Uterus (tissue), 4 donors: ENCODE measurements around the gene SHKBP1. TPM values are rescaled to one million over a fixed set of nuclear protein-coding genes. Genes with fewer than 3 reads are reported as not detected.
"Not testable (repeated sequence)": the region's sequence is repeated elsewhere in the genome, so short reads cannot be mapped to it uniquely, and the experiment has no call there.

ENCODE experiments used
- DNase-seq, 2 donors: peaks; one replicate each; pipeline ENCODE4 v3.0.0-alpha.2; 2019 to 2020
- H3K27ac ChIP-seq, 2 donors: fragments of 200-600 bp; sonication (generic); 1 replicate in 1 of 2; 2 replicates in 1 of 2; pipeline ENCODE4 v1.5.1; 2016 to 2018
- H3K27me3 ChIP-seq, 2 donors: fragments of 200-600 bp; sonication (generic); one replicate each; pipeline ENCODE4 v1.5.1; 2018 to 2019; ENCODE audit warnings: control low read depth in 1 of 2
- H3K36me3 ChIP-seq, 2 donors: fragments of 200-600 bp; sonication (generic); one replicate each; pipeline ENCODE4 v1.5.1; 2019; ENCODE audit warnings: control low read depth in 1 of 2
- H3K4me1 ChIP-seq, 2 donors: fragments of 200-600 bp; sonication (generic); one replicate each; pipeline ENCODE4 v1.5.1; 2018 to 2019; ENCODE audit warnings: control low read depth in 1 of 2
- H3K4me3 ChIP-seq, 2 donors: fragments of 200-600 bp; sonication (generic); 1 replicate in 1 of 2; 2 replicates in 1 of 2; pipeline ENCODE4 v1.5.1; 2018 to 2019; ENCODE audit warnings: mild to moderate bottlenecking in 1 of 2
- H3K9me3 ChIP-seq, 2 donors: fragments of 200-600 bp; sonication (generic); one replicate each; pipeline ENCODE4 v1.5.1; 2019; ENCODE audit warnings: control low read depth in 1 of 2
- POLR2A ChIP-seq, 2 donors: fragments of 450-650 bp; IDR thresholded peaks; one replicate each; pipeline ENCODE4 v1.6.1; 2016; ENCODE audit warnings: antibody characterized with exemption in 2 of 2, mild to moderate bottlenecking in 1 of 2, moderate library complexity in 1 of 2
- intact Hi-C: fragments of 100-400 bp; cut with DNase I; formaldehyde crosslinking; loops from one replicate; pipeline ENCODE4 v1.15.1; 2023; ENCODE audit warnings: low total_unique reads
- total RNA-seq, 4 donors: library from RNA; depleted of rRNA in 3 of 4; stranded (reverse); fragments of >200 nt in 3 of 4; gene quantifications; one replicate each; pipeline versions ENCODE4 v1.1.0 to v1.2.4, GENCODE V29; 2014 to 2023
- TF ChIP-seq, protein P1 (sequence below), 4 experiments: fragments of 200-600 bp in 2 of 4; fragments of 450-650 bp in 2 of 4; sonication (generic) in 2 of 4; IDR thresholded peaks; one replicate each; pipeline ENCODE4 v1.5.1; 2016 to 2019; ENCODE audit warnings: antibody characterized with exemption in 4 of 4, mild to moderate bottlenecking in 2 of 4, moderate library complexity in 1 of 4
- donor health status: DM: yes; HTN: yes; CAD: no.

SHKBP1 gene
- total RNA-seq, 4 donors from 2014 or later, result 15.1 to 57.4 (median 21.9) TPM

DNA sequence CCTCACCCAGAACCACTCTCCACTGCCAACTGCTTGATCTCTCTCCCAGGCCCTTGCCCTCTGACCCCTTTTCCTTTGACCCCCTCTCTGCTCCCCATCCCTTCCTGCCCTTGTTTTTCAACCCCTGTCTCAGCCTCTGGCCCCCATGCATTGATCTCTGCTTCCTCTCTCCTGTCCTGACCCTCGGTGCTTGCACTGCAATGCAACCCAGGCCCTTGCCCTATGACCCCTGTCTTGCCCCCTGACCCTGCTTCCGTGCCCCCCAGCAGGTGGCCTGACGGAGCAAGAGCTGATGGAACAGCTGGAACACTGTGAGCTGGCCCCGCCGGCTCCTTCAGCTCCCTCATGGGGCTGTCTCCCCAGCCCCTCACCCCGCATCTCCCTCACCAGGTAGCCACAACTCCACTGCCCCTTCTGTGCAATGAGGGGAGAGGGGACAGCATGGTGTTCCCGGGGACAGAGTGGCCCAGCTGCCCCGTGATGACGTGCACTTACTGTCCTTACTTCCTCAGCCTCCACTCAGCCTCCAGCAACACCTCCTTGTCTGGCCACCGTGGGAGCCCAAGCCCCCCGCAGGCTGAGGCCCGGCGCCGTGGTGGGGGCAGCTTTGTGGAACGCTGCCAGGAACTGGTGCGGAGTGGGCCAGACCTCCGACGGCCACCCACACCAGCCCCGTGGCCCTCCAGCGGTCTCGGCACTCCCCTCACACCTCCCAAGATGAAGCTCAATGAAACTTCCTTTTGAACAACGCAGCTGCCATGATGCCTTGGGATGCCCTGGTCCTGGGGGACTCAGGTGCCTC is 14.0 kb downstream of the SHKBP1 start:
- no peak for DNase-seq
- H3K27ac ChIP-seq, result no peak overlapping the region
- H3K4me3 ChIP-seq, result no peak overlapping the region
- intact Hi-C loops, result no loop called here
- H3K4me1 ChIP-seq, result no peaks in the 10 kb centered on the region
- TF ChIP-seq POLR2A (IDR thresholded peaks at IDR 0.05), result no peak
- TF ChIP-seq, protein P1, sequence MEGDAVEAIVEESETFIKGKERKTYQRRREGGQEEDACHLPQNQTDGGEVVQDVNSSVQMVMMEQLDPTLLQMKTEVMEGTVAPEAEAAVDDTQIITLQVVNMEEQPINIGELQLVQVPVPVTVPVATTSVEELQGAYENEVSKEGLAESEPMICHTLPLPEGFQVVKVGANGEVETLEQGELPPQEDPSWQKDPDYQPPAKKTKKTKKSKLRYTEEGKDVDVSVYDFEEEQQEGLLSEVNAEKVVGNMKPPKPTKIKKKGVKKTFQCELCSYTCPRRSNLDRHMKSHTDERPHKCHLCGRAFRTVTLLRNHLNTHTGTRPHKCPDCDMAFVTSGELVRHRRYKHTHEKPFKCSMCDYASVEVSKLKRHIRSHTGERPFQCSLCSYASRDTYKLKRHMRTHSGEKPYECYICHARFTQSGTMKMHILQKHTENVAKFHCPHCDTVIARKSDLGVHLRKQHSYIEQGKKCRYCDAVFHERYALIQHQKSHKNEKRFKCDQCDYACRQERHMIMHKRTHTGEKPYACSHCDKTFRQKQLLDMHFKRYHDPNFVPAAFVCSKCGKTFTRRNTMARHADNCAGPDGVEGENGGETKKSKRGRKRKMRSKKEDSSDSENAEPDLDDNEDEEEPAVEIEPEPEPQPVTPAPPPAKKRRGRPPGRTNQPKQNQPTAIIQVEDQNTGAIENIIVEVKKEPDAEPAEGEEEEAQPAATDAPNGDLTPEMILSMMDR (IDR thresholded peaks at IDR 0.05), result no peak
- H3K9me3 ChIP-seq, result no peaks in the 10 kb centered on the region
- no peaks in the 10 kb centered on the region for H3K36me3 ChIP-seq
- H3K27me3 ChIP-seq, result no peaks in the 10 kb centered on the region

DNA sequence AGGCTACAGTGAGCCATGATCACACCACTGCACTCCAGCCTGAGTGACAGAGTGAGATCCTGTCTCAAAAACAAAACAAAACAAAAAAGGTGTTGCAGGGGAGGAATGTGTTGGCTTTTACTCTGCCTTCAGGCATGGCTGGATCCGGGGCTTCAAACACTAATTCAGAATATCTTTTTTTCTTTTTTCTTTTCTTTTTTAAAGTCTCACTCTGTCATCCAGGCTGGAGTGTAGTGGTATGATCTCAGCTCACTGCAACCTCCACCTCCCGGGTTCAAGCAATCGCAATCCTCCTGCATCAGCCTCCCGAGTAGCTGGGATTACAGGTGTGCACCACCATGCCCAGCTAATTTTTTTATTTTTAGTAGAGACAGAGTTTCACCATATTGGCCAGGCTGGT is 15.1 kb downstream of the SHKBP1 start:
- H3K27ac ChIP-seq, H3K36me3 ChIP-seq, H3K4me1 ChIP-seq, intact Hi-C loops, DNase-seq, H3K4me3 ChIP-seq, H3K9me3 ChIP-seq, H3K27me3 ChIP-seq: not testable (repeated sequence)

DNA sequence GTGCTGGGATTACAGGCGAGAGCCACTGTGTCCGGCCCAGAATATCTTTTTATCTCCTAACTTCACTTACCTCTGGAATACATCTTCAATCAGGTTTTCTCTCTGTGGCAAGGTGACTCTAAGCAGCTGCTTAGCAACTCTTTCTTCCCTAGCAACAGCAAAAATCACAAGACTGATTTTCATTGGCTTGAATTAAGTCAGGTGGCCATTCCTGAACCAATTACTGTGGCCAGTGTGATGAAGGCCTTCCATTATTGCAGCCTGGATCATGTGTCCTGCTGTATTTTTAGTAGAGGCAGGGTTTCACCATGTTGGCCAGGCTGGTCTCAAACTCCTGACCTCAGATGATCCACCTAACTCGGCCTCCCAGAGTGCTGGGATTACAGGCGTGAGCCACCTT is 15.5 kb downstream of the SHKBP1 start:
- Histone ChIP-seq H3K36me3 (no peaks in the 10 kb centered on the region), H3K27me3 (no peaks in the 10 kb centered on the region), H3K4me3 (no peak overlapping the region), H3K4me1 (peaks cover 0 to 2% of the 10 kb centered on the region in 2 donors), H3K9me3 (no peaks in the 10 kb centered on the region), H3K27ac (no peak overlapping the region)
- no peak for DNase-seq
- intact Hi-C loops, result no loop called here
- TF ChIP-seq, protein P1 (IDR thresholded peaks at IDR 0.05), result no peak
- no peak for TF ChIP-seq POLR2A (IDR thresholded peaks at IDR 0.05)

DNA sequence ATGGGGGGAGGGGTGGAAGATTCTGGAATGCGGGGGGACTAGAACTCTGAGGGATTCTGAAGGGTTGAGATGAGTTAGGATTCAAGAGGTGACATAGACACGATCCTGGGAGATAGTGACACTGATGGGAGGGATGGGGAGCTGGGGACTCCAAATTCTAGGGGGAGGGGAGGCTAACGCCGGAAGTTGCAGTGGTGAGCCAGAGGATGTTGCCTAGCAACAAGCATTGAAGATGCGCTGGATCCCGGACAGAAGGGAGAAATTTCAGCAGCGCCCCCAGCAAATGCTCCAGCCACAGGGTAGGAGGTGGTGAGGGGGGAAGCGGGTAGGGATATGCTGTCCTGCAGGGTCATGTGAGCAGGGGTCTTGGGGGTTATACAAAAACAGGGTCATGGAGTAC is 17.6 kb downstream of the SHKBP1 start:
- Histone ChIP-seq H3K4me1 (peaks cover 0 to 6% of the 10 kb centered on the region in 2 donors), H3K9me3 (no peaks in the 10 kb centered on the region), H3K27ac (no peak overlapping the region), H3K27me3 (no peaks in the 10 kb centered on the region), H3K4me3 (no peak overlapping the region), H3K36me3 (no peaks in the 10 kb centered on the region)
- intact Hi-C loops, result no loop called here
- no peak for DNase-seq
- no peak for TF ChIP-seq POLR2A (IDR thresholded peaks at IDR 0.05)
- TF ChIP-seq, protein P1 (IDR thresholded peaks at IDR 0.05), result no peak

DNA sequence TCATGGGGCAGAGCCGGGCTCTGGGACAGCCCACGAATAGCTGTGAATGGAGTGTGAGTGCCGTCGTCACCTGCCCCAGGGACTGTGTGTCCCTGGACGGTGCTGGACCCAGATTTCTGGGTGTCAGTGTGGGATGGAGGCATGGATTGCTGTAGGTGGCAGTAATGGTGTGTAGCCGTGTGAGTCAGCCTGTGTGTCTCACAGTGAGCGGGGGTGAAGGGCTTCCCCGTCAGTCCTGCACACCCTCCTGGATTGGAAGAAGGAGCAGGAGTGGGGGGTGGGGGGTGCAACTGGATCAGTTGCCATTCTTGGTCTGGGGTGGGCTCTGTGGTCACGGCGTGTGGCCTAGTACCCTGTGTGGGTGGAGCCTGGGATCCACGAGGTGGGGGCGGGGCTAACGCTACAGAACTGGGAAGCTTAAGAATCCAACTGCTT is 18.0 kb downstream of the SHKBP1 start:
- TF ChIP-seq POLR2A (IDR thresholded peaks at IDR 0.05), result no peak
- TF ChIP-seq, protein P1 (IDR thresholded peaks at IDR 0.05), result no peak
- no peaks in the 10 kb centered on the region for H3K9me3 ChIP-seq
- no peak overlapping the region for H3K27ac ChIP-seq
- no peak for DNase-seq
- no peaks in the 10 kb centered on the region for H3K36me3 ChIP-seq
- no peak overlapping the region for H3K4me3 ChIP-seq
- intact Hi-C loops, result loop anchor here (5.0 kb wide), 1 partner anchor 62 kb away; no protein-coding TSS in a partner anchor
- H3K27me3 ChIP-seq, result no peaks in the 10 kb centered on the region
- peaks cover 0 to 10% of the 10 kb centered on the region in 2 donors for H3K4me1 ChIP-seq
